Measurements from ENCODE around the gene PPP2R3A.

Gene PPP2R3A

GRCh38 chr3:136196401-136197158, 231.1 kb downstream of the PPP2R3A start:
- FAIRE-seq, result peak; percentile 93

GRCh38 chr3:136197159-136197793, 231.7 kb downstream of the PPP2R3A start:
- FAIRE-seq, result no peak
